Body of pancreas (tissue), 4 donors: ENCODE results near the gene MRPL10. TPM values are rescaled to one million over a fixed set of nuclear protein-coding genes. Genes with fewer than 3 reads are reported as not detected.

Experiments
- ATAC-seq: fragments of 150-250 bp; one replicate; pipeline ENCODE4 v1.9.1; 2016
- DNase-seq, 4 donors: peaks; one replicate each; pipeline ENCODE4 v3.0.0-alpha.2; 2019
- H3K27ac ChIP-seq, 4 donors: fragments of 200-600 bp; sonication (generic); 1 replicate in 3 of 4; 2 replicates in 1 of 4; pipeline versions ENCODE4 v1.5.1 to v1.6.1; 2016 to 2019; ENCODE audit warnings: mild to moderate bottlenecking in 1 of 4, mixed read lengths in 1 of 4, moderate library complexity in 1 of 4
- H3K27me3 ChIP-seq, 2 donors: fragments of 200-600 bp; sonication (generic); one replicate each; pipeline ENCODE4 v1.6.0; 2016; ENCODE audit warnings: mild to moderate bottlenecking in 1 of 2
- H3K36me3 ChIP-seq, 2 donors: fragments of 200-600 bp; sonication (generic); replicated peaks in 1 of 2; 2 replicates each; pipeline ENCODE4 v1.5.1; 2016; ENCODE audit warnings: low read depth in 2 of 2; ENCODE audit not compliant: insufficient read depth in 1 of 2
- H3K4me1 ChIP-seq: fragments of 200-600 bp; sonication (generic); one replicate; pipeline ENCODE4 v1.6.0; 2016
- H3K4me3 ChIP-seq, 2 donors: fragments of 200-600 bp; sonication (generic); 1 replicate in 1 of 2; 2 replicates in 1 of 2; pipeline ENCODE4 v1.5.1; 2016 to 2019
- H3K9me3 ChIP-seq, 3 donors: fragments of 200-600 bp; sonication (generic); 1 replicate in 2 of 3; 2 replicates in 1 of 3; pipeline ENCODE4 v1.5.1; 2016
- POLR2A ChIP-seq, 3 donors: fragments of 450-650 bp; IDR thresholded peaks; one replicate each; pipeline ENCODE4 v1.6.1; 2016; ENCODE audit warnings: antibody characterized with exemption in 3 of 3, mild to moderate bottlenecking in 2 of 3
- WGBS, 2 donors: methylation state at CpG; one replicate each; pipeline ENCODE4 v1.1.5; 2017; 5-methylcytosine and 5-hydroxymethylcytosine counted together
- intact Hi-C: fragments of 100-400 bp; cut with DNase I; formaldehyde crosslinking; loops from one replicate; pipeline ENCODE4 v1.15.1; 2023
- total RNA-seq, 2 donors: library from RNA; depleted of rRNA; stranded (reverse); fragments of >200 nt; gene quantifications; one replicate each; pipeline ENCODE4 v1.1.0, GENCODE V29; 2016
- TF ChIP-seq, protein P1 (sequence below), 7 experiments: fragments of 450-650 bp in 4 of 7; fragments of 200-600 bp in 3 of 7; sonication (generic) in 3 of 7; IDR thresholded peaks; one replicate each; pipeline ENCODE4 v1.5.1; 2016 to 2019; ENCODE audit warnings: antibody characterized with exemption in 7 of 7

Gene MRPL10
- total RNA-seq, 2 donors from 2014 or later = 4.3 to 29.8 TPM

GRCh38 chr17:47806913-47807255 is 24.5 kb downstream of the MRPL10 start:
- DNase-seq = no peak
- no peak overlapping the region for H3K4me3 ChIP-seq
- no peak for TF ChIP-seq POLR2A (IDR thresholded peaks at IDR 0.05)
- TF ChIP-seq, protein P1, sequence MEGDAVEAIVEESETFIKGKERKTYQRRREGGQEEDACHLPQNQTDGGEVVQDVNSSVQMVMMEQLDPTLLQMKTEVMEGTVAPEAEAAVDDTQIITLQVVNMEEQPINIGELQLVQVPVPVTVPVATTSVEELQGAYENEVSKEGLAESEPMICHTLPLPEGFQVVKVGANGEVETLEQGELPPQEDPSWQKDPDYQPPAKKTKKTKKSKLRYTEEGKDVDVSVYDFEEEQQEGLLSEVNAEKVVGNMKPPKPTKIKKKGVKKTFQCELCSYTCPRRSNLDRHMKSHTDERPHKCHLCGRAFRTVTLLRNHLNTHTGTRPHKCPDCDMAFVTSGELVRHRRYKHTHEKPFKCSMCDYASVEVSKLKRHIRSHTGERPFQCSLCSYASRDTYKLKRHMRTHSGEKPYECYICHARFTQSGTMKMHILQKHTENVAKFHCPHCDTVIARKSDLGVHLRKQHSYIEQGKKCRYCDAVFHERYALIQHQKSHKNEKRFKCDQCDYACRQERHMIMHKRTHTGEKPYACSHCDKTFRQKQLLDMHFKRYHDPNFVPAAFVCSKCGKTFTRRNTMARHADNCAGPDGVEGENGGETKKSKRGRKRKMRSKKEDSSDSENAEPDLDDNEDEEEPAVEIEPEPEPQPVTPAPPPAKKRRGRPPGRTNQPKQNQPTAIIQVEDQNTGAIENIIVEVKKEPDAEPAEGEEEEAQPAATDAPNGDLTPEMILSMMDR (IDR thresholded peaks at IDR 0.05) = no peak
- peaks cover 0 to 15% of the 10 kb centered on the region in 2 donors for H3K36me3 ChIP-seq
- ATAC-seq = no peak
- 87 to 92% methylated on average over 9 of the region's 9 CpGs for WGBS, 2 donors
- H3K9me3 ChIP-seq = no peaks in the 10 kb centered on the region
- no peak overlapping the region for H3K27ac ChIP-seq
- intact Hi-C loops = loop anchor here (10.0 kb wide), 2 partner anchors 112 to 152 kb away; partner anchors contain the start of gene TBKBP1
- H3K27me3 ChIP-seq = no peaks in the 10 kb centered on the region
- peaks cover 36% of the 10 kb centered on the region for H3K4me1 ChIP-seq

- Histone ChIP-seq H3K36me3 (peaks cover 0 to 15% of the 10 kb centered on the region in 2 donors), H3K27ac (no peak overlapping the region), H3K27me3 (no peaks in the 10 kb centered on the region), H3K9me3 (no peaks in the 10 kb centered on the region), H3K4me1 (peaks cover 29% of the 10 kb centered on the region), H3K4me3 (no peak overlapping the region)
- TF ChIP-seq, protein P1 (IDR thresholded peaks at IDR 0.05) = no peak
- no peak for TF ChIP-seq POLR2A (IDR thresholded peaks at IDR 0.05)
- ATAC-seq = no peak
- intact Hi-C loops = loop anchor here (10.0 kb wide), 2 partner anchors 111 to 151 kb away; partner anchors contain the start of gene TBKBP1
- DNase-seq = no peak
- 87 to 89% methylated on average over 10 to 16 of the region's 16 CpGs for WGBS, 2 donors
Observed at GRCh38 chr17:47806026-47806912, 25.1 kb downstream of the MRPL10 start.

- no peak for TF ChIP-seq POLR2A (IDR thresholded peaks at IDR 0.05)
- H3K36me3 ChIP-seq = peaks cover 0 to 15% of the 10 kb centered on the region in 2 donors
- ATAC-seq (no peak), DNase-seq (no peak)
- peaks cover 11% of the 10 kb centered on the region for H3K4me1 ChIP-seq
- no peaks in the 10 kb centered on the region for H3K9me3 ChIP-seq
- 67 to 73% methylated on average over 3 of the region's 3 CpGs for WGBS, 2 donors
- H3K27ac ChIP-seq = no peak overlapping the region
- H3K4me3 ChIP-seq = no peak overlapping the region
- no peaks in the 10 kb centered on the region for H3K27me3 ChIP-seq
- intact Hi-C loops = loop anchor here (10.0 kb wide), 2 partner anchors 110 to 150 kb away; partner anchors contain the start of gene TBKBP1
Observed at GRCh38 chr17:47804461-47804860, 26.9 kb downstream of the MRPL10 start.

DNA sequence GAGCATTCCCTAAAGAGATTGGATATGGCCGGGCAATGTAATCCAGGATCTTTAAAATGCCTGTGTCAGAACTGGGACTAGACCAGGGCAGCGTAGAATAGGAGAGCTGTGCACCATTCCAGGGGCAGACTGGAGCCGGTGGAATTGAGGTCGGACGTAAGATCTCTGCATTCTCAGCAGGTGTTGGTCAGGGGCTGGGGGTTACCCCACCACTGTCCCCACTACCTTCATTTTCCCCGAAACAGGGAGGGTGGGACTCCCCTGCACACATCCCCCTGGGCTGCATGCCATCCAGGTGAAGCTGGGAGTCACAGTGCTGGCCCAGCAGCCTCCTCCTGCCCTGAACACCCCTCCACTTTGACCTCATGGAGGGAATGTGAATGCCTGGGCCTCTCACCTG is 27.6 kb downstream of the MRPL10 start:
- Histone ChIP-seq H3K4me1 (peaks cover 4% of the 10 kb centered on the region), H3K9me3 (no peaks in the 10 kb centered on the region), H3K4me3 (no peak overlapping the region), H3K27me3 (no peaks in the 10 kb centered on the region), H3K27ac (no peak overlapping the region), H3K36me3 (peaks cover 0 to 13% of the 10 kb centered on the region in 2 donors)
- ATAC-seq (no peak), DNase-seq (no peak)
- 71 to 75% methylated on average over 6 of the region's 6 CpGs for WGBS, 2 donors
- no peak for TF ChIP-seq POLR2A (IDR thresholded peaks at IDR 0.05)
- TF ChIP-seq, protein P1 (IDR thresholded peaks at IDR 0.05) = no peak
- intact Hi-C loops = loop anchor here (10.0 kb wide), 2 partner anchors 109 to 149 kb away; partner anchors contain the start of gene TBKBP1

GRCh38 chr17:47803201-47803600 is 28.1 kb downstream of the MRPL10 start:
- no peak overlapping the region for H3K27ac ChIP-seq
- no peaks in the 10 kb centered on the region for H3K27me3 ChIP-seq
- no peak for ATAC-seq
- WGBS, 2 donors = 50 to 67% methylated on average over 5 of the region's 5 CpGs
- H3K36me3 ChIP-seq = peaks cover 0 to 10% of the 10 kb centered on the region in 2 donors
- no peak for DNase-seq
- no peaks in the 10 kb centered on the region for H3K9me3 ChIP-seq
- intact Hi-C loops = loop anchor here (10.0 kb wide), 2 partner anchors 108 to 148 kb away; partner anchors contain the start of gene TBKBP1
- H3K4me1 ChIP-seq = no peaks in the 10 kb centered on the region
- TF ChIP-seq POLR2A (IDR thresholded peaks at IDR 0.05) = no peak
- TF ChIP-seq, protein P1 (IDR thresholded peaks at IDR 0.05) = no peak
- H3K4me3 ChIP-seq = no peak overlapping the region
